K562 (cell line): Measurements from ENCODE around the gene TYR. TPM values are rescaled to one million over a fixed set of nuclear protein-coding genes. Genes with fewer than 3 reads are reported as not detected.

Source experiments
- AFF1 ChIP-seq, 2 experiments: fragments of 450-650 bp; IDR thresholded peaks; 2 replicates each; pipeline ENCODE4 v1.6.1; 2018; ENCODE audit warnings: mild to moderate bottlenecking in 2 of 2, low read depth in 1 of 2; ENCODE audit not compliant: partially characterized antibody in 2 of 2
- ARNT ChIP-seq, 2 experiments: fragments of 450-650 bp; IDR thresholded peaks; 2 replicates each; pipeline ENCODE4 v1.6.1; 2016; ENCODE audit warnings: mild to moderate bottlenecking in 1 of 2
- ATF6 ChIP-seq: sonication (generic); formaldehyde crosslinking; IDR thresholded peaks from 2 replicates; pipeline ENCODE4 v1.4.0; 2020; ENCODE audit warnings: mild to moderate bottlenecking, missing genetic modification reagents
- FOXP4 ChIP-seq: sonication (generic); formaldehyde crosslinking; IDR thresholded peaks from 2 replicates; pipeline ENCODE4 v1.8.0; 2022; ENCODE audit warnings: mild to moderate bottlenecking, missing genetic modification reagents, borderline replicate concordance
- KAT7 ChIP-seq: sonication (generic); formaldehyde crosslinking; IDR thresholded peaks from 2 replicates; pipeline ENCODE4 v1.8.0; 2022; ENCODE audit warnings: missing genetic modification reagents, mild to moderate bottlenecking, borderline replicate concordance
- UBTF ChIP-seq, 2 experiments: IDR thresholded peaks; 2 replicates each; pipeline ENCODE4 v1.6.1; 2012; ENCODE audit warnings: improper control_type of control experiment in 2 of 2, low read depth in 2 of 2, low read length in 2 of 2, borderline replicate concordance in 1 of 2
- ZNF124 ChIP-seq: sonication (generic); formaldehyde crosslinking; IDR thresholded peaks from 2 replicates; pipeline ENCODE4 v1.8.1; 2022; ENCODE audit warnings: missing genetic modification reagents
- ZNF274 ChIP-seq: IDR thresholded peaks from 2 replicates; pipeline ENCODE4 v1.6.1; 2011; ENCODE audit warnings: low read depth, mild to moderate bottlenecking, low read length, moderate library complexity, borderline replicate concordance
- polyA plus RNA-seq, 8 experiments: library from polyadenylated mRNA; depleted of rRNA in 4 of 8; stranded (reverse) in 5 of 8; unstranded in 3 of 8; fragments of >200 nt; fragmentation: Nextera tagmentation in 2 of 8; fragmentation: Illumina TruSeq in 1 of 8; extraction: Ambion mirVana in 2 of 8; extraction: Trizol in 1 of 8; gene quantifications; 2 replicates each; pipeline versions ENCODE4 v1.2.1 to v1.2.3, GENCODE V29; 2011 to 2014; ENCODE audit warnings: inconsistent platforms in 1 of 8, missing spikeins in 1 of 8
- total RNA-seq, 7 experiments: library from RNA; depleted of rRNA in 6 of 7; stranded (reverse); fragments of >200 nt in 6 of 7; fragmentation: Illumina TruSeq in 2 of 7; extraction: Trizol in 2 of 7; gene quantifications; 2 replicates each; pipeline versions ENCODE4 v1.2.1 to v1.2.3, GENCODE V29; 2011 to 2021; ENCODE audit warnings: low replicate concordance in 1 of 7

The TYR gene
- total and polyA plus RNA-seq, 9 of the 15 experiments (the other 6 are each of a cell fraction or from before 2014, with no cell fraction given) = not detected

GRCh38 chr11:89177691-89178231 lies at the start of gene TYR (continued):
- TF ChIP-seq AFF1 (IDR thresholded peaks at IDR 0.05; ENCODE audit: low read depth in 1 of 2, partially characterized antibody in 2 of 2) (no peak), ZNF274 (no peak), UBTF (IDR thresholded peaks at IDR 0.05; ENCODE audit: borderline replicate concordance in 1 of 2, low read depth in 2 of 2, low read length in 2 of 2) (no peak), ATF6 (CRISPR knock-in tag) (no peak), ZNF124 (CRISPR knock-in tag) (no peak), KAT7 (no peak), FOXP4 (no peak), ARNT (IDR thresholded peaks at IDR 0.05) (no peak)
- TF ChIP-seq, all 486 proteins: peak for 0
